NCI-H2171 treated with DMSO at 0.1 percent for 48 hours (cell line): ENCODE data around the gene SLIT3.

Experiments used
- DNase-seq: peaks from one replicate; lab custom pipeline; 2025; lab: John Stamatoyannopoulos, UW

SLIT3 gene

DNA sequence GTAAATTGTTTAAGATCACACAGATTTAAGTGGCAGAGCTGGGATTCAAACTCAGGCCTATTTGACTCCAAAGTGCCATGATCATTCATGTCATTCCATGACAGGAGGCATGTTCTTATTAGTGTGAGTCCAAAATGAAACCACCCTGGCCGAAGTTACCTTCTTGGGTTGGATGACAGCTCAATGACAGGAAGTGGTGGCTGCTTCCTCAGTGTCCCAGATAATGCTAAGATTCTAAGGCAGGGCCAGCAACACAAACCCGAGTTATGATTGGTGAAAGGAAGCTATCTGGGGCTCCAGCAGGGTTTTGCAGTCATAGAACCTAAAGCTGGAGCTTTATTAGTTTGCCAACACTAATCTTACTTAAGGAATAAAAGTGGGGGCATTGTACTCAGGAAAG, 340.4 kb downstream of the SLIT3 start:
- DNase-seq, result no peak

DNA sequence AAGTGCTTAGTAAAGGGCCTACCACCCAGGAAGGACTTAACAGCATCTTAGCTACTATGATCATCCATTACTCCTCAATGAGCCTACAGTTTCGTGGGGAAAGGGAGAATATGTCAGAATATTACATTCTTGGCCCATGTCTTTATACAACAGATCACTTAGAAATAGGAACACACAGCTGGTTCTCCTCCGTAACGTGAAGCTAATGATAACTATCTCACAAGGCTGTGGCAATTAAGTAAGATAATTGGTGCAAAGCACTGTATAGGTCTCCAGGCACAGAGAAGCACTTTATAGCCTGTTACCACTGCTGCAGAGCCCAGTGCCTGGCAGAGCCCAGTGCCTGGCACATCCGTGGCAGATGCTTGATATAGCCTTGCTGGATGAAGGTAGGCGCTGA, 347.6 kb downstream of the SLIT3 start:
- DNase-seq, result no peak

DNA sequence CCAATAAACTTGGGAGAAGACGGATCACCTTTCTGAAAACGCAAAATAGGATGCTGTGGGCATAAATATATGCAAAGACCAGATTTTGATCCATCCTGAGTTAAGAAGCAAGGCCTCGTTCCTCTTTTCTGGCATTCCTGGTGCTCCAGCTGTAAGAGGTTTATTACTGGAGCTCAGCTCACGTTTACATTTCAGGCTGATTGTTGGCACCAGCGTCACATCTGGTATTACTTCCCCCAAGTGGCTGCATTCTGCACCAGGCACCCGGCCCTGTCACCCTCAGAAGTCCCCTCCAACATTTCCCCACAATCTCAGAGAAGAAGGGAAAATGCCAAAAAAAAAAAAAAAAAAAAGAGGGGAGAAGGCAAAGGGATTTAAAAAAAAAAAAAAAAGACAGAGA, 348.7 kb downstream of the SLIT3 start:
- no peak for DNase-seq

DNA sequence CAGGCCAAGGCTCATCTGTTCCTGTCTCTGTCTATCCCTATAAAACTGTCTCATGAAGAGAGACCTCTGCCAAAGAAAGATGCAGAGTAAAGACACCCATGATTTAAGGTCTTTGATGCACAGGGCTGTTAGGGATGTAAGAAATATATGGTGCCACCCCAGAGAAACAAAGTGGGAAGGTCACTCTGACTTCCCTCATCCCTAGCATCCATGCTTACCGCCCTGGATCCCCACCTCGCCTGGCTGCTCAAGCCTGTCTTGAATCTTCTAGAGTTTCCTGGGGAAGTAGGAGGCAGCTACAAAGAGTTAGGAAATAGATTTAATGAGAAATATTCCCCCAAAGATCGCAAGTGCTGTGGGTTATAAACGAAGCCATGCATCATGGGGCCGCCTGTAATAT, 349.2 kb downstream of the SLIT3 start:
- no peak for DNase-seq

DNA sequence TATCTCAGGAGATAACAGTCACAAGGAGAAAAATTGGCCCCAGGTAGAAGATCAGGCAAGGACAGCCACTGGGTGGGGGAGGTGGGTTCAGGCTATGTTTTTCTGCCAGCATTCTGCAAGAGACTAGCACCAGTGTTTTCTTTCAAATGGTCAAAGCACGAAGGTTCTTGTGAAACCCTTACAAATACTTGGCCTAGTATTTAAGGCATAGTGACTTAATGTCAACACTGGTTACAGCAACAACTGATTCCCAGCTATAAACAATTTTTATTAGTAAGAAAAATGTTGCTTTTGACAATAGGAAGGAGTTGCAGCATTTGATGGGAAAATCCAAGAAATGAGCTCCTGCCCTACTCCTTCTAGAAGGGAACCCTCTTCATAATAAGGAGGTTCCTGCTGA, 349.6 kb downstream of the SLIT3 start:
- no peak for DNase-seq

DNA sequence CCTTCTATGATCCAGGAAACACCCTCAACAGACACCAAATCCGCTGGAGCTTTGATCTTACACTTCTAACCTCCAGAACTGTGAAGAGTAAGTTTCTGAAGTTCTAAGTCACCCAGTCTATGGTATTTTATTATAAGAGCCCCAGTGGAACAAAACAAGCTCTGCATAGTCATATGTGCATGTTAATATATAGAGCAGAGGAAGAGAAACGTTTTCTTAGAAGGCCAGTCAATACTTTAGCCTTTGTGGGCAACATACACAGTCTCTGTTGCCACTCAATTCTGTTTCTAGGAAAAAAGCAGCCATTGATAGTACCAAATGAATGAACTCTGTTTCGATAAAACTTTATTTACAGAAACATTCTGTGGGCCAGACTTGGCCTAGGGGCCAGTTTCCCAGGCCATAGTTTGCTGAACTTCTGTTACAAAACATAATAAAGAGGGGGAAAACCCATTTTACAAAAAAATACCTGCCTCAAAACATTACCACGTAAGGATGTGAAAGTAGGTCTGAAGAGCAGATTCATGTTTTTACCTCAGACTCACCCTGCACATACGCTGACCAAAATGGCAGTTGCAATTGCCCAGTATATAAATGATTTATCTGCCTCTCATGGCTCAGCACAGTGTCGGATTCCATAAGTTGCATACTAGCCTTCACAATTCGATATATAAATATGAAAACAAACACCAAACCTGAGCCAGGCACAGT, 350.5 kb downstream of the SLIT3 start:
- no peak for DNase-seq

DNA sequence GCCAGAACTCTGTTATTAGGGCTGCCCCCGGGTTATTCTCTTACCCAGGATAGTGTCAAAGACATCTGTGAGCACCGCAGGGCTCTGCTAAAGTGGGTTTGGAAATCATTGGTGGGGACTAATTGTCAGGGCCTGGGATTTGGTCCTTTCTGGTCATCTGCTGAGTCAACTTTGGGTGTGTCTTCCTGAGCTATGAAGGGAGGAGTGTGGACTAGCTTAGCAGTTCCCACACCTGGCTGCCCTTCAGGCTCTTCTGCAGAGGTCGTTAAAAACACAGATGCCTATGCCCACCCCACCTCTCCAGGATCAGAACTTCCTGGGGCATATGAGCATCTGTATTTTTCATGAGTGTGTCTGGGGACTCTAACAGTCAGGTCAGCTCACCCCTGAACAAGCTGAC, 352.2 kb downstream of the SLIT3 start:
- no peak for DNase-seq

DNA sequence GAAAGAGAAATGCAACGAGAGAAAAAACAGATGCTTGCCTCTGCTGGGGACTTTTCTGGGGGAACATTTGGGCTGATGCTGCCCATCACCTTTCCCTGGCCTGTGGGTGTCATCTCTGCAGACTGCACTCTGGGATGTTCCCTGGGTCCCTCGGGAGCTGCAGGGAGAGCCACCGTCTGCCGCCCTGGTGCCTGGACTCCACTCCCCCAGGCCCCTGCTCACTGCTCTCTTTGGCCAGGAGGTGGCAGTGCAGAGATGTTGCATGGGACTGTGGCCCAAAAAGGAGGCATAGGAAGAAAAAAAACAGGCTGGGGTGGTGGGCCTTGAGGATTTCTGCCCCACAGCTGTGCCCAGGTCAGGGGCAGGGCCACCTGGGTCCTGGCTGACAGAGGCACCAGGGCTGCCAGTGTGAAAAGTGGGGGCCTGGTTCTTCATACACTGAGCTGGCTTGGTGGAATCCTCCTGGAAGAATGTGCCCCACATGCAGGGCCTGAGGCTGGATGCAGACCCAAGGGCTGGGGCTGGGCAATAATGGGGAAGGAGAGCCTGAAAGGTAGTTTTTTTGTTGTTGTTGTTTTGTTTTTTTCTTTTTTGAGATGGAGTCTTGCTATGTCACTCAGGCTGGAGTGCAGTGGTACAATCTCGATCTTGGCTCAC, 353.6 kb downstream of the SLIT3 start:
- peak; percentile 56 for DNase-seq

DNA sequence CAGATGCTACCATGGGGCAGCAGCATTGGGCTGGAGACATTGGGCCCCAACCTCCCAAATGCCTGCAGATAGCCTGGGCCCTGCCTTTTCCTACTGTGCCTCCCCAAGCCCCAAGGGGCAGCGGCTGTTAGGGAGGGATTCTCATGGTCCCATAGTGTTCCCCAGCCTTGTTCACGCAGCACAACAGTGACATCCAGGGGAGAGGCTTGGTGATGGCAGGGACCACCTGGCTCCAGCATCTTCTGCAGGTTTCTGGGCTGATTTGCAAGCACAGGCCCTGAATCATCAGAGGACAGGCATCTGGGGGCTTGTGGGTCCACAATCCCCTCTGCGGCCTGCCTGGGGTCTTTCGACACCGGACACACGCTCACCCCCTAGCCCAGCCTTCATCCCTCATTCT, 354.6 kb downstream of the SLIT3 start:
- peak; percentile 47 for DNase-seq

DNA sequence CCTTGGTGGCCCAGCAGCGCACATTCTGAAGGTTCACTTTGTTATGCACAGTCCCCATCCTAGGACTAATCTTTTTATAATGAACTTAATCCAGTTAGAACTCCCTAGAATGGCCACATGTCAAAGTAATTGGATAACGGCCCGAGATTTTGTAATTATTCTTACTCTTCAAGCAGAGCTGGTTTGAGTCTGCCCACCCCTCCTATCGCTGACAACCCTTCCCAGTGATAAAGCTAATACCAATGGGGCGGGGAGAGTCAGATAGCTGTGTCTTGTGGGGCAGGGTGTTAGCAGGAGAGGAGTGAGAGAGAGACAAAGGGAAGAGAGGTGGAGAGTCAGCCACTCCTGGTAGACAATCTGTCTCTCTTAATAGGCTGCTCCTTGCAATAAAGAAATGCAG, 356.9 kb downstream of the SLIT3 start:
- no peak for DNase-seq

DNA sequence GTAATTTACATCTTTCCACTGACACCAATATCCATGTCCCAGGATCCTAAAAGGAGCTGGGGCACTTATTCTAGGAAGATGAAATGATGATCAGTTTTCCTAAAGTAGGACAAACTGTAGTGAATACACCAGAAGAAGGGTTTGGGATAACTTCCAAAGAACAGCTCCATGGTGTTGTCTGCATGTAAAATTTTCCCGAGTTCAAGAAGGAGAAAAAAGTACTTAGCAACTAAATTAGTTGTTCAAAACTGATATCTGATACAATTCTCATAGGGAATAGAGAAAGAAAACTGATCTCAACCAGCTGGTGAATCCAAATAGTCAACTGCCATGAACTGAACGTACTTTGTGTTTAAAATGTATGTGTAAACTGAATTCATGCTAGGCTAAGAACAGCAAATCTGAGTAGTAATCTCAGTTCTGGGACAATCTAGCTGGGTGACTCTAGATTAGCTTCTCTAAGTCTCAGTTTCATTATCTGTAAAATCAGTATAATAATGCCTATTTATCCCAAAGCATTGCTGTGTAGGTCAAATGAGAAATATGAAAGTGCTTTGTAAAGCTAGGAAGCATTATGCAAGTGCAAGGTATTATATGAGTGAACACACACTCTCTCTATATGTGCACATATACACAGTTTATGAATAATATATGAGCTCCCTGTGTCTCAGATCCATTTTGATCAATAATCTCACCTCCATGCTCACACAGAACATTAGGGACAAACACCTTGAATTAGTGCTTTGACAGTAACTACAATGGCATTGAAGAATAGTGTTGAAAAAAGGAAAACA, 357.7 kb downstream of the SLIT3 start:
- peak; percentile 14 for DNase-seq

DNA sequence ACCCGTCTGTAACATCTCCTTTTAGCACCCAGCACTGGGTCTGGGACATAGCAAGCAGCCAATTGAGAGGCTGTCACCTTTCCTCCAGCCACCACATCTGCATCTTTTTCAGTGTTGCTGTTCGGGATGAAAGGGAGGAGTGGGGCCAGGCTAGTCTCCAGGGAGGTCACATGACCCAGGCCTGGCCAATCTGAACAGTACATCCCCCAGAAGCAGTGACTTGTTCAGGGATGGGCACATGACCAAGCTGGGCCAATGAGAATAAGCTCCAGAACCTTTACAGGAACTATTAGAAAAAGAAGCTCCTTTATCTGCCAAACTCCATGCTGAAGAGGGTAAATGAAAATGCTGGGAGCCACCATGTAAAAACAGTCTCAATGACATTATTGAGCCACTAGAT, 359.0 kb downstream of the SLIT3 start:
- DNase-seq, result no peak

DNA sequence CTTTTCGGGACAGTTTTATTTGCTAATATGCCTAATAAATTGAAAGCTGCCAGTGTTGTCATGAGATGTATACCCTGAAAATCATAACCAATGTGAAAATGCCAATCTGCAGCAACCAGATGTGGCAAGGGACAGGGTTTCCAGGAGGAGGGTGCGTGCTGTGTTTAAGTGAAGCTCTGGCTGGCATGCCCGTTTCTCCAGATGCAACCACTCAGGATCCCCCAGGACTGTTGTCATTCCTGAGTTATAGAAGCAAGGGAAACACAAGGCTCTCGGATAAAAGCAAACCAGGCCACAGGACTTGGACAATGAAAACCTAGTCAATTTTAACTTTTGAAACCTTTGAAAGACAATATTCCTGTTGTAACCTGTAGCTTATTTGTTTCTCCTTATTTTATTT, 360.2 kb downstream of the SLIT3 start:
- DNase-seq, result no peak

DNA sequence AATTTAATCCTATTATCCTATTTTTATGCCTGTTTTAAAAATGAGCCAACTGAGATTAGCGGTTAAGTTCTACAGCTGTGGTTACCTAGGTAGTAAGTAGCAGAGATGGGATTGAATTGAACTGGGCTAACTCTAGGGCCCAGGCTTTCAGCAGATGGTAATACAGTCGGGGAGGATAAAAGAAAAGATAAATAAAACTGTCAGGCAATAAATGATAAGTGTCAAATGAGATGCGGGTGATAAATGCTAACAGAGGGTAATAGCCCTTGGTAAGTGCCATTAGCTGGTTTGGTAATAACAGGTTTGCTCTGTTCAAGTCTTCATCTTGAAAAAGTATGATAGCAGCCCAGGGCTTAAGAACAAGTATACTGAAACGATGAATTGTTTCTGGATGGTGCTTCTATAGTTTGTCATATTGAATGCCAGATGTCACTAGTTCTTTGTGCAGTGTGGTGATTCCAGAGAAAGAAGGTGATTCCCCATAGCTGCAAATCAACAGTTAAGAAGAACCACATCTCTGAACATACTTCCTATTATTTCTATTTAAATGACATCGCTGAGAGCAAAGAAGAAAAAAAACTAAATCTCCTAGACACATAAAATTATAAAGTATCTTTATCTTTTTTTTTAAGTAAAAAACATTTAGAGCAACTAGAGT, 360.9 kb downstream of the SLIT3 start:
- no peak for DNase-seq

DNA sequence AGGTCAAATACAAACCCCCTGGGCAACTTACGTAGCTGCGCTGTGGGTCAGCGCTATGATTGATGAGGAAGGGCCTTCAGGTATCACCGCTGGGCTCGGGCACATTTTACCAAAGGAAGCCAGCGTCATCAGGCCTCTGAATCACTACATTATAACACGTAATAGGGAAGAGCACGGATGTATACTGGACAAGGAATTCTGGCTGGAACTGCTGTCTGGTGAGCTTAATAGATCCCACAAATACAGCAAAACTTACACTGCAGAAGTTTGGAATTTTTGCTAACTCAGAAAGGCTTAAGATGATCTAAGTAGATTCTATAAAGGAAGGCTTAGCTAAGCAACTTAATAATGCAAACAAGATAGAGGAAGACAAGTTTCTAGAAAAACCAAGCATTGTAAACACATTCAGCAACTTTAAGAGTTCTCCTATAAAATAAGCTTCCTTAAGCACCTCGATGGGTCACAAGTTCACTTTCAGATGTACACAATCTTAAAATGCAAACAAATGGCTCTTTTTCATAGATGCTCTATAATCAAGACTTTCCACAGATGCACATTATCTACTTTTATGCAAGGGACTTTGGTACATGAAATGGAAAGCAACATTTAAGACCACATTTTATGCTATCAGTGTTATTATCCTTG, 361.7 kb downstream of the SLIT3 start:
- no peak for DNase-seq

DNA sequence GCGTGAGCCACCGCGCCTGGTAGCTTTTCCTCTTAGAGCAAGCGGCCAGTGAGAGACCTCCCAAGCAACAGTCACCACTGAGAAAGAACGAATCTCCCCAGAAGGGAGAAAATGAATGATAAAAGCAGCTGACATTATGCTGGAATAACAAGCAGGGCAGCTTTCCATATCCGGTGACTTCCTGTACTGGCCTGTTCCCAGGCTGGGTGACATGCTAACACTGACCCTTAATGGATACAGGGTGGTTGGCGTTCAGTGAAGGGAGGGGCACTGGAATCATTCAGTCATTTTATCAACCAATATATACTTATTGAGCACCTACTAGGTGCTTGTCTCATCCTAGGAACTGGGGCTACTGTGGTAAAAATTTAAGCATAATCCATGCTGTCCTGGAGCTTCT, 364.4 kb downstream of the SLIT3 start:
- no peak for DNase-seq

DNA sequence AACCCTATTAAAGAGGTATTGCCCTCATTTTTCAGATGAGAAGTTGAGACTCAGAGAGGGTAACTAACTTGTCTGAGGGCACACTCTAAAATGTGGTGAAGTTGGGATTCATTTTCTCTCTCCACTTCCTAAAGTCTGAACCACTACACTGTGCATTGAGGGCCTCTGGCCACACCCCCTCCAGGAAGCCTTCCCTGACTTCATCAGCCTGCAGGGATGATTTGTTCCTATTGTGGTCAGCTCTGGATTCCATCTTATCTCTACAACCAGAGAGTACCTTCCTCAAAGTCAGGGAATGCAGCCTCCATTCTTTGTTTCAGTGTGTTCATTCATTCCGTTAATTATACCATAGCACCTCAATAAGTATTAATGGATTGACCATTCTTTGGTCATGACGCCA, 365.8 kb downstream of the SLIT3 start:
- no peak for DNase-seq

DNA sequence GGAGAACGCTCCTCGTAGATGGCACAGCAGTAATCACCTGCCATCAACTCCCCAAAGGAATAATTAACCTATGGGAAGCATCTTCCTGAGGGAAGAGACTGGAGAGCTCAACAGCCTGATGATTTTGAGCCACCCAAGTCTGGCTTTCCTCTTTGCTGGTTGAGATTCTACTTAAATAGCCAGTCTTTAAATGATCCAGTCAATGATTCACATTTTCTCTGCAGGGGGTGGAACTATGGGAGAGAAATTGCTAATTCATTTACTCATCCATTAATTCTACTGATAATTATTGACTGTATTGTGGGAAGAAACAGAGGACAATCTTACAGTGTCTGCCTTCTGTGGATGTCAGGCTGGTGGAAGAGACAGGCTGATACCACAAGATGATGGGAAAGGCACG, 366.8 kb downstream of the SLIT3 start:
- no peak for DNase-seq

DNA sequence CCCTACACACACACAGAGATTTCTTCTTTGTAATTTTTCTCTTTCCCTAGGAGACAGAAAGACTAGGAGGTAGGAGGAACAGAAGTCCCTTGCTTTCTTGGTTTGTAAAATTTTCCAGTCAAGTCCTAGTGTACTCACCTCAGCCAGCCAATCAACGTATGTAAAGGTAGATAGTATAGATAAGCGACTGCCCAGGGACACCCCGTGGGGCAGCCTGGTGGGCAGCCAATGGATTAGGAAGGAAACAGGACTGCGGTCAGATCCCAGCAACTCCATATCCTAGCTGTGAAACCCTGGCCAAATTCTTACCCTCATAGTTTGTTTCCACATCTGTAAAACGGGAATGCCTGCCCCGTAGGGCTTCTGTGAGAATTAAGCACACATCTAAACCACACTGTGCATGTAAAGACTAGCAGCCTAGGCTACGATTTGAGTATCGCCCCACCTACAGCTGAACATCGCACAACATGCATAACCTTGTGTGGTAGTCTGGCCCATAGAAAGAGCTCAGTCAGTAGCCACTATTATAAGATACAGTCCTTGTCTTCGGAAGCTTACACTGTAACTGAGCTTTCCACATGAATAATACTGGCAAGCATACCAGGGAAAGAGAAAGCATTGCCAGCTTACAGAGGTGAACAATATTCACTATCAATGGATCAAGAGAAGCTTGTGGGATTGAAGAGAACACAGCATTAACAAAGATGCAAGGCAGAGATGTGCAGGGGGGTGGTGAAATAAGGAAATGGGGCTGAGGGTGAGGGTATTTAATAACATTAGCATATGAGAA, 368.3 kb downstream of the SLIT3 start:
- DNase-seq, result no peak

DNA sequence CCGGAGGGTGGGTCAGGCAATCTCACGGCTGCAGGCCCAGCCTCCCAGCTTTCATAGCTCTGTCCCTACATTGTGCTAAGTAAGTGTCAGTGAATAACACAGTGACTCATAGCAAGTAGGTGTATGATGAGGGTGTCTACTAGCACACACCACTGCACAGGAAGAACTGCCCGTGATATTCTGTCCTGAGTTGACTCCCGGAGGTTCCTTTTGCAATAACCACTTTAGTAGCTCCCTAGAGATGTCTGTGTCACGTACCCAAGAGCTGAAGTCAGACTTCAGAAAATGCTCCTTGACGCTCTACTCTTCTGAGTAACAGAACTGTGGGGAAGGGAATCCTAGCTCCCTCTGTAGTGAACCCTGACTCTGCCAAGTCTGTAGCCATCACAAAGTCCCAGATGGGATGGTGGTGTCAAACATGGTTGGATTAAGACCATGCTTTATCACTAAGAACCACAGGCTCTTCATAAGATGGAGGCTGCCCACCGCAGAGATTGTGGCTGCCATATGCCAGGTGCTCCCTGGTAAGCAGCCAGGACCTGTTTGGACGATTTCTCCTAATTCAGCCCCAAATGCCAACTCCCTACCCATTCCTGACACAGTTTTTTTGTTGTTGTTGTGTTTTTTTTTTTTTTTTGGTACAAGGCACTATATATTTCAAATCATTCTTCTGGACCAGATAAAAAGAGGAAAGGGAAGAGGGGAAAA, 369.1 kb downstream of the SLIT3 start:
- no peak for DNase-seq

DNA sequence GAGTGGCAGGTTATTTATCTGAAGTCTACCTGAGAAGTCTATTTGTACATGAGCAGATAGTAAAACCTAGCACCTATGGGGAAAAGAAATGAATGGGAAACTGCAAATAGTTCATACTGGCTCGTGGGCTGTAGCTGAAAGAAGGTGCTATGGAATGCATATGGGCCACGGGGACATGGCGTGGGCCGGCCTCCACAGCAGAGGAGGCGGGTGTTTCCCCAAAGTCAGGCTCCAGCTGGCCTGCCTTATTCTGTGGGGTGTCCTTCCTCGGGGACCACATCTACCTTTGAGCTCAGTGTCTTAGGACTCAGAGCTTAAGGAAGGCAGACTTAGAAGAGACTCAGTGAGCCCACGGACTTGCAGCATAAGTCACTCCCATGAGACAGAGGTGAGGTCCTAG, 371.3 kb downstream of the SLIT3 start:
- no peak for DNase-seq
